HepG2 (cell line): ENCODE data around the gene NFATC3. TPM values are rescaled to one million over a fixed set of nuclear protein-coding genes. Genes with fewer than 3 reads are reported as not detected.
A peak's percentile ranks its signal among the peaks of the same experiment; 100 is the strongest.

Experiments used
- ELF3 ChIP-seq: IDR thresholded peaks from 2 replicates; pipeline ENCODE4 v1.6.1; 2016; ENCODE audit warnings: missing genetic modification reagents, missing compliant biosample characterization
- ESRRA ChIP-seq: sonication (generic); formaldehyde crosslinking; IDR thresholded peaks from 2 replicates; pipeline ENCODE4 v1.5.1; 2020; ENCODE audit warnings: mild to moderate bottlenecking, low read depth, missing genetic modification reagents
- FOXP4 ChIP-seq: sonication (generic); formaldehyde crosslinking; IDR thresholded peaks from 2 replicates; pipeline ENCODE4 v1.4.0; 2020; ENCODE audit warnings: missing genetic modification reagents
- JARID2 ChIP-seq: sonication (generic); formaldehyde crosslinking; IDR thresholded peaks from 2 replicates; pipeline ENCODE4 v1.8.1; 2023; ENCODE audit warnings: missing genetic modification reagents, inconsistent platforms; ENCODE audit not compliant: insufficient replicate concordance
- KDM6A ChIP-seq: IDR thresholded peaks from 2 replicates; pipeline ENCODE4 v1.6.1; 2016; ENCODE audit warnings: low read depth
- MAF1 ChIP-seq: sonication (generic); formaldehyde crosslinking; IDR thresholded peaks from 2 replicates; pipeline ENCODE4 v1.5.0; 2020; ENCODE audit warnings: missing genetic modification reagents, borderline replicate concordance
- MBD4 ChIP-seq: IDR thresholded peaks from 2 replicates; pipeline ENCODE4 v1.6.1; 2012; ENCODE audit warnings: low read length, inconsistent platforms, borderline replicate concordance
- MIER2 ChIP-seq: IDR thresholded peaks from 2 replicates; pipeline ENCODE4 v1.6.1; 2016; ENCODE audit warnings: missing biosample characterization, missing genetic modification reagents
- NFAT5 ChIP-seq: sonication (generic); formaldehyde crosslinking; IDR thresholded peaks from 2 replicates; pipeline ENCODE4 v1.4.0; 2020; ENCODE audit warnings: missing genetic modification reagents
- NFKBIZ ChIP-seq: IDR thresholded peaks from 2 replicates; pipeline ENCODE4 v1.6.1; 2018; ENCODE audit warnings: missing genetic modification reagents, missing compliant biosample characterization
- SATB2 ChIP-seq: sonication (generic); formaldehyde crosslinking; IDR thresholded peaks from 2 replicates; pipeline ENCODE4 v1.5.0; 2020; ENCODE audit warnings: missing genetic modification reagents
- SMAD3 ChIP-seq: sonication (generic); formaldehyde crosslinking; IDR thresholded peaks from 2 replicates; pipeline ENCODE4 v1.4.0; 2020; ENCODE audit warnings: missing genetic modification reagents
- TBX3 ChIP-seq: fragments of 450-650 bp; IDR thresholded peaks from 2 replicates; pipeline ENCODE4 v1.6.1; 2017; ENCODE audit warnings: antibody characterized with exemption, mild to moderate bottlenecking, inconsistent platforms, borderline replicate concordance
- TERF1 ChIP-seq: sonication (generic); formaldehyde crosslinking; IDR thresholded peaks from 2 replicates; pipeline ENCODE4 v1.8.0; 2022; ENCODE audit warnings: mild to moderate bottlenecking, missing genetic modification reagents, moderate library complexity
- ZNF138 ChIP-seq: sonication (generic); formaldehyde crosslinking; IDR thresholded peaks from 2 replicates; pipeline ENCODE4 v1.5.0; 2020; ENCODE audit warnings: mild to moderate bottlenecking, low read depth, missing genetic modification reagents
- ZNF296 ChIP-seq: sonication (generic); formaldehyde crosslinking; conservative IDR thresholded peaks from 2 replicates; pipeline ENCODE4 v1.5.0; 2020; ENCODE audit warnings: mild to moderate bottlenecking, missing genetic modification reagents
- ZNF337 ChIP-seq: sonication (generic); formaldehyde crosslinking; IDR thresholded peaks from 2 replicates; pipeline ENCODE4 v1.5.1; 2020; ENCODE audit warnings: missing genetic modification reagents, low read depth, mild to moderate bottlenecking, borderline replicate concordance
- ZNF451 ChIP-seq: sonication (generic); formaldehyde crosslinking; IDR thresholded peaks from 2 replicates; pipeline ENCODE4 v1.5.0; 2020; ENCODE audit warnings: mild to moderate bottlenecking, missing genetic modification reagents
- ZSCAN20 ChIP-seq: sonication (generic); formaldehyde crosslinking; IDR thresholded peaks from 2 replicates; pipeline ENCODE4 v1.4.0; 2020; ENCODE audit warnings: missing genetic modification reagents, mild to moderate bottlenecking, borderline replicate concordance
- ZSCAN25 ChIP-seq: sonication (generic); formaldehyde crosslinking; IDR thresholded peaks from 2 replicates; pipeline ENCODE4 v1.8.0; 2022; ENCODE audit warnings: mild to moderate bottlenecking, missing genetic modification reagents
- polyA plus RNA-seq, 8 experiments: library from polyadenylated mRNA; depleted of rRNA in 3 of 8; stranded (reverse) in 7 of 8; unstranded in 1 of 8; fragments of >200 nt; fragmentation: Illumina TruSeq in 4 of 8; extraction: Trizol in 4 of 8; gene quantifications; 2 replicates each; pipeline versions ENCODE4 v1.2.1 to v1.2.3, GENCODE V29; 2011 to 2016; ENCODE audit warnings: low read depth in 4 of 8, missing spikeins in 1 of 8, mixed read lengths in 1 of 8; ENCODE audit not compliant: insufficient read depth in 1 of 8
- total RNA-seq, 5 experiments: library from RNA; depleted of rRNA; stranded (reverse); fragments of >200 nt; fragmentation: Illumina TruSeq; extraction: Trizol; gene quantifications; 2 replicates each; pipeline ENCODE4 v1.2.3, GENCODE V29; 2016; ENCODE audit warnings: low read depth in 1 of 5

Gene NFATC3
- total and polyA plus RNA-seq, 2 of the 13 experiments (the other 11 are each of a cell fraction or from before 2014, with no cell fraction given) = 52.6 to 62.7 TPM

- no peak for TF ChIP-seq ZNF296 (CRISPR knock-in tag)
- TF ChIP-seq JARID2 (CRISPR knock-in tag) = peak; percentile 21
- TF ChIP-seq ZNF337 (CRISPR knock-in tag) = no peak
- 0 out of 2 replicates have a peak, but pooled peaks have one; percentile 15 for TF ChIP-seq NFKBIZ
- peak; percentile 71 for TF ChIP-seq ESRRA (CRISPR knock-in tag)
- peak; percentile 72; the same call in 1 of the 2 replicates for TF ChIP-seq MAF1 (CRISPR knock-in tag)
- peak; percentile 95; the same call in 1 of the 2 replicates for TF ChIP-seq ZSCAN20 (CRISPR knock-in tag)
- no peak for TF ChIP-seq MBD4
- peak; percentile 75; the same call in 1 of the 2 replicates for TF ChIP-seq NFAT5
- 0 out of 2 replicates have a peak, but pooled peaks have one; percentile 18 for TF ChIP-seq SATB2
- TF ChIP-seq ZNF138 (CRISPR knock-in tag) = no peak
- peak; percentile 90 for TF ChIP-seq TBX3
- TF ChIP-seq MIER2 (CRISPR knock-in tag) = peak; percentile 73
- TF ChIP-seq TERF1 (CRISPR knock-in tag) = no peak
- TF ChIP-seq FOXP4 (CRISPR knock-in tag) = peak; percentile 88
- peak; percentile 83 for TF ChIP-seq KDM6A (CRISPR knock-in tag)
- TF ChIP-seq ELF3 (CRISPR knock-in tag) = peak; percentile 93
- peak; percentile 75; the same call in 1 of the 2 replicates for TF ChIP-seq ZNF451 (CRISPR knock-in tag)
- TF ChIP-seq SMAD3 (CRISPR knock-in tag) = peak; percentile 55; the same call in 1 of the 2 replicates
- peak; percentile 59; the same call in 1 of the 2 replicates for TF ChIP-seq ZSCAN25 (CRISPR knock-in tag)
Measured at GRCh38 chr16:68237243-68238028, 152.3 kb downstream of the NFATC3 start (continued).
